Measurements from ENCODE around the gene PDE6B. TPM values are rescaled to one million over a fixed set of nuclear protein-coding genes. Genes with fewer than 3 reads are reported as not detected.
A peak's percentile ranks its signal among the peaks of the same experiment; 100 is the strongest.
"Not testable (repeated sequence)": the region's sequence is repeated elsewhere in the genome, so short reads cannot be mapped to it uniquely, and the experiment has no call there.

PDE6B gene
- total RNA-seq, 2 experiments from 2014 or later: 16.1 to 17.7 TPM

DNA sequence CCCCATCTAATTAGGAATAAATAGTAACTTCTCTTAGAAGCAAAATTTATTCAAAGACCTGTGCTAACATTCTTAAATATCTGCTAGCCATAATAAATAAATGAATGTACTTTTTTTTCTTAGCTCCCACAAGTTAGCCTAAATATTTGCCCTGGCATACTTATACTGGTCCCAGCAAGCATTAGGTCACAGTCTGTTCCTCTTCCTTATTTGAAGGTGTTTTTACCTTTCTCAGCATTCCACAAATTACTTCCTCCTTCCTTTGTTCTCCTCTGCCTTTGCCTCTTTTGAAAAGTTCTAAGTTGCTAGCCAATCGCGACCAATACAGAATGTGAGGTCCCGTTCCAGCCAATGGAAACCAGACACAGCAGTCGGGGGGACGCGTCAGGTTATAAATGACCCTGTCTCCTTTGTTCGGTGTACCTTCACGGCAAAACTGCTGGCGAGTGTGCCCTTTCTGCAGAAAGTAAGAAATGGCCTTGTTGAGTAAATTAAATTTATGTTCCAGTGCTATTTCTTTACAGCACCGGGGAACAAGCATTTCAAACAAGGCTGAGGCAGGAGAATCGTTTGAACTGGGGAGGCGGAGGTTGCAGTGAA, 69.1 kb downstream of the PDE6B start:
- H3K4me1 Mint-ChIP-seq (ENCODE audit: low read depth): peaks cover 14% of the 10 kb centered on the region
- POLR2A ChIA-PET; H3K27ac Mint-ChIP-seq; H3K9me3 Mint-ChIP-seq (ENCODE audit: insufficient read depth); DNase-seq; H3K36me3 Mint-ChIP-seq (ENCODE audit: low read depth); ATAC-seq; H3K4me3 Mint-ChIP-seq; CTCF ChIA-PET: not testable (repeated sequence)
- H3K27me3 Mint-ChIP-seq (ENCODE audit: low read depth): peaks cover 17% of the 10 kb centered on the region

GRCh38 chr4:699816-700580, 74.6 kb downstream of the PDE6B start:
- H3K27me3 Mint-ChIP-seq (ENCODE audit: low read depth): peaks cover 9% of the 10 kb centered on the region
- H3K9me3 Mint-ChIP-seq (ENCODE audit: insufficient read depth): no peaks in the 10 kb centered on the region
- no peak overlapping the region for H3K4me3 Mint-ChIP-seq
- ChIA-PET POLR2A (interaction anchor here (2.0 kb wide), 1 partner anchor 26 kb away, joined by 5 read pairs; the partner anchor contains the start of genes ATP5ME and MYL5), CTCF (interaction anchor here (2.1 kb wide), 1 partner anchor 16 kb away, joined by 9 read pairs; no protein-coding TSS in a partner anchor)
- H3K36me3 Mint-ChIP-seq (ENCODE audit: low read depth): no peaks in the 10 kb centered on the region
- peaks cover 22% of the 10 kb centered on the region for H3K4me1 Mint-ChIP-seq (ENCODE audit: low read depth)
- ATAC-seq (no peak), DNase-seq (no peak)
- peak overlapping the region; percentile 90 for H3K27ac Mint-ChIP-seq

- Mint-ChIP-seq H3K4me3 (no peak overlapping the region), H3K27ac (peak overlapping the region; percentile 77), H3K4me1 (ENCODE audit: low read depth) (peaks cover 25% of the 10 kb centered on the region), H3K27me3 (ENCODE audit: low read depth) (peaks cover 9% of the 10 kb centered on the region), H3K9me3 (ENCODE audit: insufficient read depth) (no peaks in the 10 kb centered on the region), H3K36me3 (ENCODE audit: low read depth) (no peaks in the 10 kb centered on the region)
- CTCF ChIA-PET: interaction anchor here (2.1 kb wide), 1 partner anchor 17 kb away, joined by 9 read pairs; no protein-coding TSS in a partner anchor
- POLR2A ChIA-PET: no interaction called here
- DNase-seq (no peak), ATAC-seq (no peak)
Measured at GRCh38 chr4:700587-701264, 75.4 kb downstream of the PDE6B start.

DNA sequence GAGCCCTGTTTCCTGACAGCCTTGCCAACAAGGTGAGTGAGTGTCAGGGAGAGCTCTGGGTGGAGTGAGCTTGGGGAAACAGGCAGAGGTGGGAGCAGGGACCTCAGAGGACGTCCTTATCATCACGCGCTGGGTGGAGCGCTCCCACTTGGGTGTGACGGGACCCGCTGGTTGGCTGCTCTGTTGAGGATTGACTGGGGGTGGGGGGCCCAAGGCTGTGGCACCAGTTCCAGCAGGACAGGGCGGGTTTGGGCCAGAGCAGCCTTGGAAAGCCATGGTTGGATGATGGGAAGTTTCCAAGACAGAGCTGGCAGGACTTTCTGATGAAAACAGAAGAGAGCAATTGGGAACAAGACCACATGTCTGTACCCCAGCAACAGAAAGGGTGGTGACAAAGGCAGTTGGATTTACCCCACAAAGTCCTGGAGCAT, 77.3 kb downstream of the PDE6B start:
- no peak overlapping the region for H3K4me3 Mint-ChIP-seq
- H3K4me1 Mint-ChIP-seq (ENCODE audit: low read depth): peaks cover 25% of the 10 kb centered on the region
- peaks cover 8% of the 10 kb centered on the region for H3K27me3 Mint-ChIP-seq (ENCODE audit: low read depth)
- H3K9me3 Mint-ChIP-seq (ENCODE audit: insufficient read depth): no peaks in the 10 kb centered on the region
- H3K27ac Mint-ChIP-seq: no peak overlapping the region
- ChIA-PET POLR2A (interaction anchor here (1.0 kb wide), 1 partner anchor 79 kb away, joined by 3 read pairs; no protein-coding TSS in a partner anchor), CTCF (no interaction called here)
- H3K36me3 Mint-ChIP-seq (ENCODE audit: low read depth): no peaks in the 10 kb centered on the region
- ATAC-seq (no peak), DNase-seq (no peak)

GRCh38 chr4:703336-704197, 78.2 kb downstream of the PDE6B start:
- Mint-ChIP-seq H3K4me3 (no peak overlapping the region), H3K27me3 (ENCODE audit: low read depth) (peaks cover 7% of the 10 kb centered on the region), H3K9me3 (ENCODE audit: insufficient read depth) (no peaks in the 10 kb centered on the region), H3K4me1 (ENCODE audit: low read depth) (peaks cover 26% of the 10 kb centered on the region), H3K27ac (no peak overlapping the region), H3K36me3 (ENCODE audit: low read depth) (peaks cover under 1% of the 10 kb centered on the region)
- CTCF ChIA-PET: no interaction called here
- ATAC-seq (no peak), DNase-seq (no peak)
- POLR2A ChIA-PET: interaction anchor here (1.0 kb wide), 1 partner anchor 78 kb away, joined by 3 read pairs; no protein-coding TSS in a partner anchor

DNA sequence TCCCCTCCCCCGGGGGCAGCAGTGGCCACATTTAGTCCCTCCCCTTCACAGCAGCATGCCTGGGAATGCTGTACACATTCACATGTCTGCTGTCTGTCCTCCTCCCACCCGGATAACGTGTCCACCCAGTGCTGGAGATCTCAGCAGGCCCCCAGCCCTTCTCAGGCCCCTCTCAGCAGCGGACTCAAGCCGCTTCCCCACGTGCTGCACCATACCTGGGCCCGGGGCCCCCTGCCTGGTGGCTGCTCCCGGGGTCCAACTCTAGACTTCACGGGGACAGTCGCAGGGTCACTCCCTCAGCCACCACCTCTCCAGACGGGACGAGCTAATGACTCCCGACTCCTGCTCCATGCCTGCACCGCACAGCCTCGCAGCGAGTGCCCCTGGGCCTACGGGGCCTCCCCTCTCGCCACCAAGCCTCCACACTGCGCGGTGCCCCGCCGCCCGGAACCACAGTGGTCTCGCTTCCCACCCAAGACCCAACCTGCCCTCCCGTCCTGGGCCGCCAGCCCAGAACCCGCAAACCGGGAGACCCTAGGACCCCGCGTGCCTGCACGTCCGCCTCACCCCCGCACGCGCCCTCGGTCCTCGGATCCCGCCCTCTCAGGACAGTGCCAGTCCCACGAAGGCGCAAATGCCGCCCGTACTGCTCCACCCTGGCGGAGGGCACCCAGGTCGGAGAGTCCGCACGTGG, 79.0 kb downstream of the PDE6B start:
- ATAC-seq (no peak), DNase-seq (no peak)
- Mint-ChIP-seq H3K4me3 (no peak overlapping the region), H3K9me3 (ENCODE audit: insufficient read depth) (no peaks in the 10 kb centered on the region), H3K36me3 (ENCODE audit: low read depth) (peaks cover 5% of the 10 kb centered on the region), H3K27me3 (ENCODE audit: low read depth) (peaks cover 5% of the 10 kb centered on the region), H3K4me1 (ENCODE audit: low read depth) (peaks cover 26% of the 10 kb centered on the region), H3K27ac (no peak overlapping the region)
- POLR2A ChIA-PET: no interaction called here
- CTCF ChIA-PET: no interaction called here

- no peak for DNase-seq
- H3K4me1 Mint-ChIP-seq (ENCODE audit: low read depth): peaks cover 23% of the 10 kb centered on the region
- ChIA-PET POLR2A (interaction anchor here (0.6 to 1.0 kb wide), 2 partner anchors 12 to 31 kb away, joined by 5 read pairs; partner anchors contain the start of genes ATP5ME and MYL5), CTCF (no interaction called here)
- peaks cover 5% of the 10 kb centered on the region for H3K27me3 Mint-ChIP-seq (ENCODE audit: low read depth)
- peak overlapping the region; percentile 71 for H3K4me3 Mint-ChIP-seq
- no peak overlapping the region for H3K27ac Mint-ChIP-seq
- ATAC-seq: no peak
- no peaks in the 10 kb centered on the region for H3K9me3 Mint-ChIP-seq (ENCODE audit: insufficient read depth)
- peaks cover 10% of the 10 kb centered on the region for H3K36me3 Mint-ChIP-seq (ENCODE audit: low read depth)
Measured at GRCh38 chr4:704971-705277, 79.6 kb downstream of the PDE6B start.

DNA sequence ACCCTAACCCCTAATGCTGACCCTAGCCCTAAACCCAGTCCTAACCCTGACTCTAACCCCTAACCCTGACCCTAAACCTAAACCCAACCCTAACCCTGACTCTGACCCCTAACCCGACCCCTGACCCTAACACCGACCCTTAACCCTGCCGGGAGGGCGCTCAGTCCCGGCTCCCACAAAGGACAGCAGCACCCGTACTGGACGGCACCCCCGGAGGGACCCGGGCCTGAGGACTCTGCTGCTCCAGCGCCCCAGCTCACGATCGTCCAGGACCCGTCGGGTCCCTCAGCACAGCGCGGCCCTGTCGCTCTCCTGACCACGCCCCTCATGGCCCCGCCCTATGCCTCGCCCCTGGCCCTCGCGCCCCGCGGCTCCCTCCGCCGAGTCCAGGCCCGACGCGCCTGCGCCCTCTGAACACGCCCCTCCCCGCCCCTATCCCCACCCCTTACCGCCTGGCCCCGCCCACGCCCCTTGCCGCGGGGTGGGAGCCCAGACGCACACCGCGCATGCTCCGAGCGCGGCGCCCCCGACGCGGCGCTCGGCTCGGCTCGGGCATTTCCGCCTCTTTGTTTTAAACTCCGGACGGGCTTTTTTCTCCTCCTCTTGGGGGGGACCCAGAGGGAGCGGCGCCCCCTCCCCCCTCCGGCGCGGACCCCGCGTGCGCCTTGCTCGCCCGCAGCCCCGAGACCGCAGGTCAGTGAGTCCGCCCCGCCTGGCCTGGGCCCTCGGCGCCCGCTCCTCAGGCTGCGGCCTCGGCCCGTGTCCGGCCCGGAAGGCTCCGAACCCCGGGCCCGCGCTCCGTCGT, 80.1 kb downstream of the PDE6B start, which contains the start of gene PCGF3:
Gene PCGF3, plus strand, starts transcription at position 555 of the 805 bp plus-strand sequence. CDS start 27,849 bp downstream, outside the sequence.
- POLR2A ChIA-PET: interaction anchor here (0.6 to 1.0 kb wide), 2 partner anchors 13 to 31 kb away, joined by 5 read pairs; partner anchors contain the start of genes ATP5ME and MYL5
- peaks cover 13% of the 10 kb centered on the region for H3K36me3 Mint-ChIP-seq (ENCODE audit: low read depth)
- H3K27me3 Mint-ChIP-seq (ENCODE audit: low read depth): peaks cover 5% of the 10 kb centered on the region
- CTCF ChIA-PET: no interaction called here
- H3K9me3 Mint-ChIP-seq (ENCODE audit: insufficient read depth): no peaks in the 10 kb centered on the region
- peak within 1 kb of the TSS; percentile 75 for H3K27ac Mint-ChIP-seq
- peaks cover 17% of the 10 kb centered on the region for H3K4me1 Mint-ChIP-seq (ENCODE audit: low read depth)
- H3K4me3 Mint-ChIP-seq: peak within 1 kb of the TSS; percentile 71
- DNase-seq: peak; percentile 97
- peak; percentile 98 for ATAC-seq

GRCh38 chr4:706083-706633, 80.8 kb downstream of the PDE6B start:
- peak overlapping the region; percentile 25 for H3K4me3 Mint-ChIP-seq
- ATAC-seq; DNase-seq; H3K27me3 Mint-ChIP-seq (ENCODE audit: low read depth); CTCF ChIA-PET; H3K27ac Mint-ChIP-seq; POLR2A ChIA-PET; H3K9me3 Mint-ChIP-seq (ENCODE audit: insufficient read depth): not testable (repeated sequence)
- peaks cover 13% of the 10 kb centered on the region for H3K4me1 Mint-ChIP-seq (ENCODE audit: low read depth)
- H3K36me3 Mint-ChIP-seq (ENCODE audit: low read depth): peaks cover 18% of the 10 kb centered on the region

GRCh38 chr4:706834-707598, 81.6 kb downstream of the PDE6B start:
- CTCF ChIA-PET: no interaction called here
- peaks cover 18% of the 10 kb centered on the region for H3K36me3 Mint-ChIP-seq (ENCODE audit: low read depth)
- H3K27ac Mint-ChIP-seq: no peak overlapping the region

More at GRCh38 chr4:706834-707598, 81.6 kb downstream of the PDE6B start:
- Mint-ChIP-seq H3K4me1 (ENCODE audit: low read depth) (peaks cover 13% of the 10 kb centered on the region), H3K27me3 (ENCODE audit: low read depth) (peaks cover 5% of the 10 kb centered on the region), H3K4me3 (no peak overlapping the region), H3K9me3 (ENCODE audit: insufficient read depth) (no peaks in the 10 kb centered on the region)
- POLR2A ChIA-PET: no interaction called here
- no peak for ATAC-seq
- DNase-seq: no peak

Measured in activated CD8-positive, alpha-beta T cell treated with anti-CD3 and anti-CD28 coated beads, Interleukin-2, amount 10 ng/mL, durations not matched to agents 7 days and 5 days (primary cell).